Activated naive CD4-positive, alpha-beta T cell treated with anti-CD3 and anti-CD28 coated beads, Interleukin-2, amount 50 U/mL, for 24 hours (primary cell): ENCODE results near the gene PLXDC2.
"Not testable (repeated sequence)": the region's sequence is repeated elsewhere in the genome, so short reads cannot be mapped to it uniquely, and the experiment has no call there.

Experiments
- H3K27ac Mint-ChIP-seq: one replicate; pipeline ENCODE4 v1.8.0; 2021; ENCODE audit warnings: mild to moderate bottlenecking, mixed read lengths
- H3K27me3 Mint-ChIP-seq: one replicate; pipeline ENCODE4 v1.8.0; 2021; ENCODE audit warnings: mixed read lengths
- H3K36me3 Mint-ChIP-seq: one replicate; pipeline ENCODE4 v1.8.0; 2021; ENCODE audit warnings: mixed read lengths
- H3K4me1 Mint-ChIP-seq: one replicate; pipeline ENCODE4 v1.8.0; 2021; ENCODE audit warnings: mixed read lengths
- H3K4me3 Mint-ChIP-seq: one replicate; pipeline ENCODE4 v1.8.0; 2021; ENCODE audit warnings: mild to moderate bottlenecking, mixed read lengths
- H3K9me3 Mint-ChIP-seq: one replicate; pipeline ENCODE4 v1.8.0; 2021; ENCODE audit warnings: mixed read lengths

The PLXDC2 gene

GRCh38 chr10:20020677-20021076 is 204.4 kb downstream of the PLXDC2 start:
- H3K4me3 Mint-ChIP-seq = no peak overlapping the region
- no peaks in the 10 kb centered on the region for H3K27me3 Mint-ChIP-seq
- no peaks in the 10 kb centered on the region for H3K36me3 Mint-ChIP-seq
- no peak overlapping the region for H3K27ac Mint-ChIP-seq
- no peaks in the 10 kb centered on the region for H3K4me1 Mint-ChIP-seq
- no peaks in the 10 kb centered on the region for H3K9me3 Mint-ChIP-seq

- no peak overlapping the region for H3K4me3 Mint-ChIP-seq
- no peaks in the 10 kb centered on the region for H3K4me1 Mint-ChIP-seq
- H3K36me3 Mint-ChIP-seq = no peaks in the 10 kb centered on the region
- H3K27ac Mint-ChIP-seq = no peak overlapping the region
- no peaks in the 10 kb centered on the region for H3K9me3 Mint-ChIP-seq
- no peaks in the 10 kb centered on the region for H3K27me3 Mint-ChIP-seq
These were observed 213.3 kb downstream of the PLXDC2 start for GRCh38 chr10:20029523-20029922.

GRCh38 chr10:20033476-20033875 is 217.2 kb downstream of the PLXDC2 start:
- no peak overlapping the region for H3K4me3 Mint-ChIP-seq
- H3K27me3 Mint-ChIP-seq = no peaks in the 10 kb centered on the region
- no peaks in the 10 kb centered on the region for H3K36me3 Mint-ChIP-seq
- no peaks in the 10 kb centered on the region for H3K9me3 Mint-ChIP-seq
- H3K4me1 Mint-ChIP-seq = no peaks in the 10 kb centered on the region
- H3K27ac Mint-ChIP-seq = no peak overlapping the region

- no peaks in the 10 kb centered on the region for H3K27me3 Mint-ChIP-seq
- H3K36me3 Mint-ChIP-seq = no peaks in the 10 kb centered on the region
- H3K4me1 Mint-ChIP-seq = no peaks in the 10 kb centered on the region
- no peak overlapping the region for H3K4me3 Mint-ChIP-seq
- H3K27ac Mint-ChIP-seq = no peak overlapping the region
- no peaks in the 10 kb centered on the region for H3K9me3 Mint-ChIP-seq
These were observed 218.5 kb downstream of the PLXDC2 start for GRCh38 chr10:20034732-20035131.

- Mint-ChIP-seq H3K36me3 (no peaks in the 10 kb centered on the region), H3K27me3 (no peaks in the 10 kb centered on the region)
These were observed 223.8 kb downstream of the PLXDC2 start for GRCh38 chr10:20040012-20040411.

GRCh38 chr10:20041931-20042330 is 225.7 kb downstream of the PLXDC2 start:
- H3K27ac Mint-ChIP-seq = no peak overlapping the region
- no peaks in the 10 kb centered on the region for H3K9me3 Mint-ChIP-seq
- no peaks in the 10 kb centered on the region for H3K36me3 Mint-ChIP-seq
- no peak overlapping the region for H3K4me3 Mint-ChIP-seq
- H3K4me1 Mint-ChIP-seq = no peaks in the 10 kb centered on the region
- H3K27me3 Mint-ChIP-seq = no peaks in the 10 kb centered on the region

More at GRCh38 chr10:20040012-20040411, 223.8 kb downstream of the PLXDC2 start:
- H3K4me1 Mint-ChIP-seq = no peaks in the 10 kb centered on the region
- H3K9me3 Mint-ChIP-seq = no peaks in the 10 kb centered on the region
- no peak overlapping the region for H3K4me3 Mint-ChIP-seq
- H3K27ac Mint-ChIP-seq = no peak overlapping the region

- peak overlapping the region; percentile 68 for H3K27ac Mint-ChIP-seq
- not testable (repeated sequence) for H3K9me3 Mint-ChIP-seq, H3K4me1 Mint-ChIP-seq, H3K27me3 Mint-ChIP-seq, H3K36me3 Mint-ChIP-seq, H3K4me3 Mint-ChIP-seq
These were observed 228.9 kb downstream of the PLXDC2 start for GRCh38 chr10:20045100-20045499.

- Mint-ChIP-seq H3K4me3 (no peak overlapping the region), H3K36me3 (no peaks in the 10 kb centered on the region), H3K9me3 (peaks cover 5% of the 10 kb centered on the region), H3K27me3 (no peaks in the 10 kb centered on the region), H3K27ac (no peak overlapping the region), H3K4me1 (no peaks in the 10 kb centered on the region)
These were observed 231.9 kb downstream of the PLXDC2 start for GRCh38 chr10:20048161-20048560.

- Mint-ChIP-seq H3K27me3 (no peaks in the 10 kb centered on the region), H3K36me3 (no peaks in the 10 kb centered on the region), H3K4me3 (no peak overlapping the region), H3K9me3 (peaks cover 7% of the 10 kb centered on the region), H3K4me1 (no peaks in the 10 kb centered on the region), H3K27ac (no peak overlapping the region)
These were observed 241.9 kb downstream of the PLXDC2 start for GRCh38 chr10:20058135-20058534.

GRCh38 chr10:20059084-20059835 is 243.0 kb downstream of the PLXDC2 start:
- Mint-ChIP-seq H3K9me3 (peaks cover under 1% of the 10 kb centered on the region), H3K4me3 (no peak overlapping the region), H3K36me3 (no peaks in the 10 kb centered on the region), H3K27ac (no peak overlapping the region), H3K27me3 (no peaks in the 10 kb centered on the region), H3K4me1 (no peaks in the 10 kb centered on the region)

GRCh38 chr10:20065814-20066213 is 249.6 kb downstream of the PLXDC2 start:
- H3K4me1 Mint-ChIP-seq = no peaks in the 10 kb centered on the region
- H3K36me3 Mint-ChIP-seq = no peaks in the 10 kb centered on the region
- H3K27ac Mint-ChIP-seq = no peak overlapping the region
- no peak overlapping the region for H3K4me3 Mint-ChIP-seq
- no peaks in the 10 kb centered on the region for H3K27me3 Mint-ChIP-seq
- peaks cover under 1% of the 10 kb centered on the region for H3K9me3 Mint-ChIP-seq

- Mint-ChIP-seq H3K36me3 (no peaks in the 10 kb centered on the region), H3K9me3 (peaks cover 9% of the 10 kb centered on the region), H3K4me1 (no peaks in the 10 kb centered on the region), H3K4me3 (no peak overlapping the region), H3K27ac (no peak overlapping the region), H3K27me3 (no peaks in the 10 kb centered on the region)
These were observed 256.9 kb downstream of the PLXDC2 start for GRCh38 chr10:20073167-20073566.

- H3K4me1 Mint-ChIP-seq = no peaks in the 10 kb centered on the region
These were observed 259.5 kb downstream of the PLXDC2 start for GRCh38 chr10:20075713-20076112.

GRCh38 chr10:20084451-20084850 is 268.2 kb downstream of the PLXDC2 start:
- no peak overlapping the region for H3K27ac Mint-ChIP-seq
- H3K9me3 Mint-ChIP-seq = peaks cover 5% of the 10 kb centered on the region
- H3K27me3 Mint-ChIP-seq = no peaks in the 10 kb centered on the region
- no peak overlapping the region for H3K4me3 Mint-ChIP-seq
- H3K36me3 Mint-ChIP-seq = no peaks in the 10 kb centered on the region
- H3K4me1 Mint-ChIP-seq = no peaks in the 10 kb centered on the region

More at GRCh38 chr10:20075713-20076112, 259.5 kb downstream of the PLXDC2 start:
- Mint-ChIP-seq H3K4me3 (no peak overlapping the region), H3K9me3 (peaks cover 14% of the 10 kb centered on the region), H3K27me3 (no peaks in the 10 kb centered on the region), H3K27ac (no peak overlapping the region), H3K36me3 (no peaks in the 10 kb centered on the region)

- no peak overlapping the region for H3K4me3 Mint-ChIP-seq
- peaks cover 5% of the 10 kb centered on the region for H3K9me3 Mint-ChIP-seq
- no peaks in the 10 kb centered on the region for H3K4me1 Mint-ChIP-seq
- H3K36me3 Mint-ChIP-seq = no peaks in the 10 kb centered on the region
- no peak overlapping the region for H3K27ac Mint-ChIP-seq
- no peaks in the 10 kb centered on the region for H3K27me3 Mint-ChIP-seq
These were observed 268.9 kb downstream of the PLXDC2 start for GRCh38 chr10:20085115-20085514.

- Mint-ChIP-seq H3K27ac (no peak overlapping the region), H3K4me3 (no peak overlapping the region), H3K9me3 (peaks cover 6% of the 10 kb centered on the region), H3K36me3 (no peaks in the 10 kb centered on the region), H3K27me3 (no peaks in the 10 kb centered on the region), H3K4me1 (no peaks in the 10 kb centered on the region)
These were observed 271.1 kb downstream of the PLXDC2 start for GRCh38 chr10:20087353-20087752.
